ENCODE measurements around the gene H1-8. TPM values are rescaled to one million over a fixed set of nuclear protein-coding genes. Genes with fewer than 3 reads are reported as not detected.
A peak's percentile ranks its signal among the peaks of the same experiment; 100 is the strongest.

H1-8 gene
- total and polyA plus RNA-seq, 9 donors = 0.27 TPM; not detected in 8

GRCh38 chr3:129553719-129554118, 10.7 kb downstream of the H1-8 start:
- Histone ChIP-seq H3K36me3 (no peaks in the 10 kb centered on the region), H3K4me1 (ENCODE audit: insufficient read depth) (peaks cover 15% of the 10 kb centered on the region), H3K27ac (peak overlapping the region; percentile 66 to 72), H3K27me3 (no peaks in the 10 kb centered on the region), H3K4me3 (no peak overlapping the region), H3K9me3 (no peaks in the 10 kb centered on the region)
- DNase-seq = peak in 1 of 5 donors; percentile 56
- intact Hi-C loops (cut with DNase I) = no loop called here
- TF ChIP-seq CTCF (IDR thresholded peaks at IDR 0.05) (no peak), EP300 (IDR thresholded peaks at IDR 0.05) (no peak)
- 11 to 21% (median 16%) methylated on average over 15 of the region's 15 CpGs for WGBS, 3 donors

DNA sequence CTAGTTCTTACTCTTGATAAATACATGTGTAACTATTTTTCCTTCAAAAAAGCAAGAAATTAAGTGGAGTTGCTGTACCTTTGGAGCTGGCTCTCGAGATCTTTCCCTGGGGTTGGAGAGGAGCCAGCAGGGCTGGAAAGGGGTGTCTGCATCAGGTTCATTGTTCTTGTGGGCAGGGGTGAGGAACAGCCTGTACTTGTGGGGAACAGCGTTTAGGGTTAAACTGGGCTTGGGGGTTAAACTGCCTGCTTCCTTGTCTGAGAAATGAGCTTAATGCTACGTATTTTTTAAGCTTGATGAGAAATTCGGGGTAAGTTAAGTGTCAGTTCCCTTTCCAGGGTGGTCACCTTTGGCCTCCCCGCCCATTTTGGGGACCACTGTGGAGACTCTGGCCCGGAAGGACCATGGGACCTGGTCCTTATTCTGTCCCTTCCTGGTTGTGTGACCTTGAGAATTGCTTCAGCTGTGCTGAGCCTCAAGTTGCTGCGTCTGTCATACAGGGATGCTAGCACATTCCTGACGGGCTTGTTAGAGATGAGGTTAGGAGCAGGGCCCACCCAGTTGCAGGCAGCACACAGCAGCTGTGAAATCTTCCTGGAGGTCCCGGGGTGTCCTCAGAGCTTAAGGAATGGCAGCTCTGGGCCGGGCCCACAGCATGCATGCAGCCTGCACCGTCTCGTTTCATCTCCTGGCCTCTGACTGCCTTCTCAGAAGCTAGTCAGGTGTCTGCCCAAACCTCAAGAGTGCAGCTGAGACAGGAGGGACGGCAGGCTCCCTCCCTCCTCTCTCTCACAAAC, 11.6 kb downstream of the H1-8 start:
- peak in 2 of 5 donors; percentile 63 to 76 for DNase-seq
- 12 to 33% (median 23%) methylated on average over 13 of the region's 13 CpGs for WGBS, 3 donors
- Histone ChIP-seq H3K27me3 (no peaks in the 10 kb centered on the region), H3K27ac (peak overlapping the region; percentile 64 to 66), H3K4me1 (ENCODE audit: insufficient read depth) (peaks cover 16% of the 10 kb centered on the region), H3K9me3 (no peaks in the 10 kb centered on the region), H3K36me3 (no peaks in the 10 kb centered on the region), H3K4me3 (no peak overlapping the region)
- no peak for TF ChIP-seq POLR2A (IDR thresholded peaks at IDR 0.05)
- no peak for TF ChIP-seq CTCF (IDR thresholded peaks at IDR 0.05)
- TF ChIP-seq EP300 (IDR thresholded peaks at IDR 0.05) = no peak
- intact Hi-C loops (cut with DNase I) = no loop called here

DNA sequence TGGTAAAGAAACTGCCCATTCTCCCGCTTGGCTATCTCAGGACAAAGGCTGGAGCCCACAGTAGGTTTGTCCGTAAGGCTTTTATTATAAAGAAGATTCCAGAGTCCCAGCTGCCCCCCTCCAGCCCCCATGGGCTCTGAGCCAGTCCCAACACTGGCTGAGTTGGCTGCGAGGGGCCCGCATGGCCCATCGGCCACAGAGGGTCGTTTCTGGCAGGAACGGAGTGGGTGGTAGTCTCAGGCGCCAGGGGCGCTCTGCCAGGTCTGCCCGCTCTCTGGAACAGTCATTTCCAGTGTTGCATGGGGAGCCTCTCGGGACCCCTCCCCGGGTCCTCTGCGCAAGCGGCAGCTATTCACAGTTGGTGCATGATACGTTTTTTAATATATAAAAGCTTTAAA, 12.2 kb downstream of the H1-8 start:
- H3K27me3 ChIP-seq = no peaks in the 10 kb centered on the region
- H3K27ac ChIP-seq = peak overlapping the region; percentile 64 to 66
- H3K9me3 ChIP-seq = no peaks in the 10 kb centered on the region
- no peak for DNase-seq
- intact Hi-C loops (cut with DNase I) = no loop called here
- H3K4me3 ChIP-seq = no peak overlapping the region
- peaks cover 19% of the 10 kb centered on the region for H3K4me1 ChIP-seq (ENCODE audit: insufficient read depth)
- H3K36me3 ChIP-seq = no peaks in the 10 kb centered on the region
- TF ChIP-seq EP300 (IDR thresholded peaks at IDR 0.05) (no peak), POLR2A (IDR thresholded peaks at IDR 0.05) (no peak), CTCF (IDR thresholded peaks at IDR 0.05) (no peak)
- 61 to 74% (median 68%) methylated on average over 15 of the region's 15 CpGs for WGBS, 3 donors

- no peak for TF ChIP-seq POLR2A (IDR thresholded peaks at IDR 0.05)
- no peak for TF ChIP-seq EP300 (IDR thresholded peaks at IDR 0.05)
- TF ChIP-seq CTCF (IDR thresholded peaks at IDR 0.05) = no peak
- 73 to 74% (median 73%) methylated on average over 13 to 18 of the region's 18 CpGs for WGBS, 3 donors
- Histone ChIP-seq H3K4me3 (no peak overlapping the region), H3K9me3 (no peaks in the 10 kb centered on the region), H3K36me3 (no peaks in the 10 kb centered on the region), H3K4me1 (ENCODE audit: insufficient read depth) (peaks cover 20% of the 10 kb centered on the region), H3K27me3 (no peaks in the 10 kb centered on the region), H3K27ac (peak overlapping the region in 1 of 2 donors; percentile 66)
- DNase-seq = no peak
- intact Hi-C loops (cut with DNase I) = no loop called here
Observed at GRCh38 chr3:129555616-129556357, 12.8 kb downstream of the H1-8 start.
